Panc1 (cell line): Measurements from ENCODE around the gene DPYD.

Experiments used
- CTCF ChIP-seq: fragments of 450-650 bp; IDR thresholded peaks from 2 replicates; pipeline ENCODE4 v1.5.1; 2017; ENCODE audit warnings: mild to moderate bottlenecking
- POLR2AphosphoS5 ChIP-seq: IDR thresholded peaks from 2 replicates; pipeline ENCODE4 v1.6.1; 2012; ENCODE audit warnings: mild to moderate bottlenecking, low read depth, low read length, moderate library complexity

GRCh38 chr1:97778718-97779117 lies 142.1 kb downstream of the DPYD start:
- TF ChIP-seq POLR2AphosphoS5 (no peak), CTCF (no peak; the same call in 1 of the 2 replicates)
